ENCODE results near the gene PPP1R14D.

DNA sequence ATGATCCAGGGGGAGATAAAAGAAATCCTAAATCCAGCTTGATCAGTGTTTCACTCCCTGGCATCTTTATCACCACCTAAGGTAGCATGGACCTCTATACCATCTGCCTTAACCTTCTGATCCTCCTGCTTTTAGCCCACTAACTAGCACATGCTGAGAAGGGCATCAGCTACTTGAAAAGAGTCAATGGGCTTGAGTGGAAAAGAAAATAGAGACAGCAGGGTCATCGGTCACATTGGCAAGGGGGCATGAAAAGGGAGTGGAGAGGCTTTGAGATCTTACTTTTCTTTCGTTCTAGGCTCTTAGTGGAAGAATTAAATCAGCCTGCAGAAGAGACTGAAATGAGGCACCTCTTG is 21.9 kb downstream of the PPP1R14D start:
- no peak for TF ChIP-seq SALL2 (tag by site-specific recombination; IDR thresholded peaks at IDR 0.05; ENCODE audit: borderline replicate concordance)
- no peak for TF ChIP-seq ZNF354C (tag by site-specific recombination; IDR thresholded peaks at IDR 0.05; ENCODE audit: borderline replicate concordance, low read depth)
- no peak for TF ChIP-seq ZNF654 (tag by site-specific recombination; IDR thresholded peaks at IDR 0.05; ENCODE audit: low read depth)
- TF ChIP-seq, protein P1, sequence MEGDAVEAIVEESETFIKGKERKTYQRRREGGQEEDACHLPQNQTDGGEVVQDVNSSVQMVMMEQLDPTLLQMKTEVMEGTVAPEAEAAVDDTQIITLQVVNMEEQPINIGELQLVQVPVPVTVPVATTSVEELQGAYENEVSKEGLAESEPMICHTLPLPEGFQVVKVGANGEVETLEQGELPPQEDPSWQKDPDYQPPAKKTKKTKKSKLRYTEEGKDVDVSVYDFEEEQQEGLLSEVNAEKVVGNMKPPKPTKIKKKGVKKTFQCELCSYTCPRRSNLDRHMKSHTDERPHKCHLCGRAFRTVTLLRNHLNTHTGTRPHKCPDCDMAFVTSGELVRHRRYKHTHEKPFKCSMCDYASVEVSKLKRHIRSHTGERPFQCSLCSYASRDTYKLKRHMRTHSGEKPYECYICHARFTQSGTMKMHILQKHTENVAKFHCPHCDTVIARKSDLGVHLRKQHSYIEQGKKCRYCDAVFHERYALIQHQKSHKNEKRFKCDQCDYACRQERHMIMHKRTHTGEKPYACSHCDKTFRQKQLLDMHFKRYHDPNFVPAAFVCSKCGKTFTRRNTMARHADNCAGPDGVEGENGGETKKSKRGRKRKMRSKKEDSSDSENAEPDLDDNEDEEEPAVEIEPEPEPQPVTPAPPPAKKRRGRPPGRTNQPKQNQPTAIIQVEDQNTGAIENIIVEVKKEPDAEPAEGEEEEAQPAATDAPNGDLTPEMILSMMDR (tag by site-specific recombination; IDR thresholded peaks at IDR 0.05) = no peak
- TF ChIP-seq, protein P2, sequence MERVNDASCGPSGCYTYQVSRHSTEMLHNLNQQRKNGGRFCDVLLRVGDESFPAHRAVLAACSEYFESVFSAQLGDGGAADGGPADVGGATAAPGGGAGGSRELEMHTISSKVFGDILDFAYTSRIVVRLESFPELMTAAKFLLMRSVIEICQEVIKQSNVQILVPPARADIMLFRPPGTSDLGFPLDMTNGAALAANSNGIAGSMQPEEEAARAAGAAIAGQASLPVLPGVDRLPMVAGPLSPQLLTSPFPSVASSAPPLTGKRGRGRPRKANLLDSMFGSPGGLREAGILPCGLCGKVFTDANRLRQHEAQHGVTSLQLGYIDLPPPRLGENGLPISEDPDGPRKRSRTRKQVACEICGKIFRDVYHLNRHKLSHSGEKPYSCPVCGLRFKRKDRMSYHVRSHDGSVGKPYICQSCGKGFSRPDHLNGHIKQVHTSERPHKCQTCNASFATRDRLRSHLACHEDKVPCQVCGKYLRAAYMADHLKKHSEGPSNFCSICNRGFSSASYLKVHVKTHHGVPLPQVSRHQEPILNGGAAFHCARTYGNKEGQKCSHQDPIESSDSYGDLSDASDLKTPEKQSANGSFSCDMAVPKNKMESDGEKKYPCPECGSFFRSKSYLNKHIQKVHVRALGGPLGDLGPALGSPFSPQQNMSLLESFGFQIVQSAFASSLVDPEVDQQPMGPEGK (tag by site-specific recombination; IDR thresholded peaks at IDR 0.05) = no peak
- TF ChIP-seq ZNF121 (tag by site-specific recombination; IDR thresholded peaks at IDR 0.05) = no peak
- TF ChIP-seq ZNF223 (tag by site-specific recombination; IDR thresholded peaks at IDR 0.05) = no peak
- TF ChIP-seq YY2 (tag by site-specific recombination; IDR thresholded peaks at IDR 0.05) = no peak
- no peak for TF ChIP-seq ZNF133 (tag by site-specific recombination; IDR thresholded peaks at IDR 0.05)
- no peak for TF ChIP-seq ATF2 (tag by site-specific recombination; IDR thresholded peaks at IDR 0.05; ENCODE audit: low read depth)
- TF ChIP-seq ZNF157 (tag by site-specific recombination; IDR thresholded peaks at IDR 0.05) = no peak
- TF ChIP-seq ZNF768 (tag by site-specific recombination; IDR thresholded peaks at IDR 0.05) = no peak
- TF ChIP-seq TCF7L2 (IDR thresholded peaks at IDR 0.05; ENCODE audit: borderline replicate concordance, low read depth, low read length) = no peak
- TF ChIP-seq ZNF639 (tag by site-specific recombination; IDR thresholded peaks at IDR 0.05) = no peak

All from HEK293 (cell line).